Natural killer cell treated with Interleukin-12 subunit alpha and Interleukin-12 subunit beta and Interleukin-15 and Interleukin-18, amount 100 ng/mL, for 72 hours (primary cell): ENCODE results near the gene ZNF804B. TPM values are rescaled to one million over a fixed set of nuclear protein-coding genes. Genes with fewer than 3 reads are reported as not detected.

Experiments
- ATAC-seq, 2 donors: fragments of 150-1000 bp; cut with Tn5 transposase in 1 of 2; sonication (Bioruptor Pico), chemical (Tn5 transposase) in 1 of 2; 2 replicates each; pipeline ENCODE4 v1.10.0; 2021
- DNase-seq: peaks from one replicate; pipeline ENCODE4 v3.0.0; 2022; ENCODE audit warnings: low spot score
- H3K27ac Mint-ChIP-seq, 2 donors: 1 replicate in 1 of 2; 2 replicates in 1 of 2; pipeline ENCODE4 v1.8.0; 2022; ENCODE audit warnings: mixed read lengths in 2 of 2, mild to moderate bottlenecking in 1 of 2, moderate library complexity in 1 of 2
- H3K27me3 Mint-ChIP-seq, 2 donors: 1 replicate in 1 of 2; 2 replicates in 1 of 2; pipeline ENCODE4 v1.8.0; 2022; ENCODE audit warnings: mixed read lengths in 2 of 2
- H3K36me3 Mint-ChIP-seq: one replicate; pipeline ENCODE4 v1.8.0; 2022; ENCODE audit warnings: mixed read lengths
- H3K4me1 Mint-ChIP-seq, 2 donors: 1 replicate in 1 of 2; 2 replicates in 1 of 2; pipeline ENCODE4 v1.8.0; 2022; ENCODE audit warnings: low read depth in 2 of 2, mixed read lengths in 2 of 2, mild to moderate bottlenecking in 1 of 2
- H3K4me3 Mint-ChIP-seq: one replicate; pipeline ENCODE4 v1.8.0; 2022; ENCODE audit warnings: mixed read lengths
- H3K9me3 Mint-ChIP-seq: 2 replicates; pipeline ENCODE4 v1.8.0; 2022; ENCODE audit warnings: mixed read lengths
- total RNA-seq, 2 donors: library from RNA; stranded (reverse); gene quantifications; one replicate each; pipeline ENCODE4 v1.2.3, GENCODE V29; 2022

Gene ZNF804B
- total RNA-seq, 2 donors from 2014 or later, result not detected

GRCh38 chr7:89339748-89340147 lies 580.2 kb downstream of the ZNF804B start:
- no peak for ATAC-seq
- Mint-ChIP-seq H3K36me3 (peaks cover 5% of the 10 kb centered on the region), H3K27me3 (no peaks in the 10 kb centered on the region)

GRCh38 chr7:89357121-89357520 lies 597.6 kb downstream of the ZNF804B start:
- no peak for DNase-seq
- Mint-ChIP-seq H3K36me3 (no peaks in the 10 kb centered on the region), H3K27ac (no peak overlapping the region), H3K27me3 (no peaks in the 10 kb centered on the region), H3K4me3 (no peak overlapping the region), H3K9me3 (peaks cover 10% of the 10 kb centered on the region), H3K4me1 (no peaks in the 10 kb centered on the region)
- no peak for ATAC-seq

More at GRCh38 chr7:89339748-89340147, 580.2 kb downstream of the ZNF804B start:
- no peak for DNase-seq
- Mint-ChIP-seq H3K27ac (no peak overlapping the region), H3K9me3 (peaks cover 10% of the 10 kb centered on the region), H3K4me3 (no peak overlapping the region), H3K4me1 (no peaks in the 10 kb centered on the region)

- no peak overlapping the region for H3K27ac Mint-ChIP-seq
- no peaks in the 10 kb centered on the region for H3K36me3 Mint-ChIP-seq
- peaks cover 12% of the 10 kb centered on the region for H3K9me3 Mint-ChIP-seq
- ATAC-seq (no peak), DNase-seq (no peak)
- H3K27me3 Mint-ChIP-seq, result no peaks in the 10 kb centered on the region
- H3K4me3 Mint-ChIP-seq, result no peak overlapping the region
- no peaks in the 10 kb centered on the region for H3K4me1 Mint-ChIP-seq
Observed at GRCh38 chr7:89377219-89377618, 617.7 kb downstream of the ZNF804B start.

GRCh38 chr7:89385411-89385810 lies 625.9 kb downstream of the ZNF804B start:
- H3K36me3 Mint-ChIP-seq, result peaks cover 7% of the 10 kb centered on the region
- H3K9me3 Mint-ChIP-seq, result peaks cover 11% of the 10 kb centered on the region
- H3K4me1 Mint-ChIP-seq, result no peaks in the 10 kb centered on the region
- no peak for DNase-seq
- no peak for ATAC-seq
- H3K4me3 Mint-ChIP-seq, result no peak overlapping the region
- H3K27me3 Mint-ChIP-seq, result no peaks in the 10 kb centered on the region
- no peak overlapping the region for H3K27ac Mint-ChIP-seq

Other genes with a start within 250 kb of the ZNF804B start
- not detected for gene TEX47, start 36.0 kb downstream of the ZNF804B start, total RNA-seq